ENCODE results near the gene TUBB8. TPM values are rescaled to one million over a fixed set of nuclear protein-coding genes. Genes with fewer than 3 reads are reported as not detected.
"Not testable (repeated sequence)": the region's sequence is repeated elsewhere in the genome, so short reads cannot be mapped to it uniquely, and the experiment has no call there.

TUBB8 gene
- total RNA-seq, 1 donor from 2014 or later = not detected

DNA sequence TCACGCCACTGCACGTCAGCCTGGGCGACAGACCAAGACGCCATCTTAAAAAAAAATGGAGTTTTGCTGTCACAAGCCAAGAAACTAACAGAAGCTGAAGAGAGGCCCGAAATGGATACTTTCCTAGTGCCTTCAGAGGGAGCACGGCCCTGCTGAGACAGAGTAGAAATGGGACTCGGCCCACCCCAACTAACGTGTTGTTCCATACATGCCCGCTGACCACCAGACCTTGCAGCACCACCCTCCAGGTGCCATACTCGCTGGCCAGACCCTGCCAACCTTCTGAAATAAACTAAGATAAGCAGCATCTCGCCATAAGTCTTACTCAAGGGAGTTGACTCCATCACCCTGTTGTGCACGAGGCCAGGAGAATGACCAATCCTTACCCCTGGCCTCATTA is 29.5 kb upstream of the TUBB8 start:
- DNase-seq (ENCODE audit: low read depth) (no peak), FAIRE-seq (no peak)
- Histone ChIP-seq H3K27me3 (ENCODE audit: control insufficient read depth, insufficient read depth, low read length) (no peaks in the 10 kb centered on the region), H3K4me3 (ENCODE audit: low read depth, low read length) (no peak overlapping the region), H3K36me3 (ENCODE audit: control insufficient read depth, insufficient read depth, low read length) (no peaks in the 10 kb centered on the region)
- TF ChIP-seq, protein P1, sequence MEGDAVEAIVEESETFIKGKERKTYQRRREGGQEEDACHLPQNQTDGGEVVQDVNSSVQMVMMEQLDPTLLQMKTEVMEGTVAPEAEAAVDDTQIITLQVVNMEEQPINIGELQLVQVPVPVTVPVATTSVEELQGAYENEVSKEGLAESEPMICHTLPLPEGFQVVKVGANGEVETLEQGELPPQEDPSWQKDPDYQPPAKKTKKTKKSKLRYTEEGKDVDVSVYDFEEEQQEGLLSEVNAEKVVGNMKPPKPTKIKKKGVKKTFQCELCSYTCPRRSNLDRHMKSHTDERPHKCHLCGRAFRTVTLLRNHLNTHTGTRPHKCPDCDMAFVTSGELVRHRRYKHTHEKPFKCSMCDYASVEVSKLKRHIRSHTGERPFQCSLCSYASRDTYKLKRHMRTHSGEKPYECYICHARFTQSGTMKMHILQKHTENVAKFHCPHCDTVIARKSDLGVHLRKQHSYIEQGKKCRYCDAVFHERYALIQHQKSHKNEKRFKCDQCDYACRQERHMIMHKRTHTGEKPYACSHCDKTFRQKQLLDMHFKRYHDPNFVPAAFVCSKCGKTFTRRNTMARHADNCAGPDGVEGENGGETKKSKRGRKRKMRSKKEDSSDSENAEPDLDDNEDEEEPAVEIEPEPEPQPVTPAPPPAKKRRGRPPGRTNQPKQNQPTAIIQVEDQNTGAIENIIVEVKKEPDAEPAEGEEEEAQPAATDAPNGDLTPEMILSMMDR (IDR thresholded peaks at IDR 0.05; ENCODE audit: insufficient read depth, low read length, severe bottlenecking) = no peak

DNA sequence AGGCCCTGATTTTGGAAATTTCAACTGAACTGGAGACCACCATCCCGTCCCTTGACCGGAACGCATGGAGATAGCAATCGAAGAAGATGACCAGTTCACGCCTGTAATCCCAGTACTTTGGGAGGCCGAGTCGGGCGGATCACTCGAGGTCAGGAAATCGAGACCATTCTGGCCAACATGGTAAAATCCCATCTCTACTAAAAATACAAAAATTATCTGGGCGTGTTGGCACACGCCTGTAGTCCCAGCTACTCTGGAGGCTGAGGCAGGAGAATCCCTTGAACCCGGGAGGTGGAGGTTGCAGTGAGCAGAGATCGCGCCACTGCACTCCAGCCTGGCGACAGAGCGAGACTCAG is 25.1 kb upstream of the TUBB8 start:
- not testable (repeated sequence) for H3K36me3 ChIP-seq (ENCODE audit: control insufficient read depth, insufficient read depth, low read length); H3K27me3 ChIP-seq (ENCODE audit: control insufficient read depth, insufficient read depth, low read length); FAIRE-seq; DNase-seq (ENCODE audit: low read depth)
- peak overlapping the region; percentile 39 for H3K4me3 ChIP-seq (ENCODE audit: low read depth, low read length)

DNA sequence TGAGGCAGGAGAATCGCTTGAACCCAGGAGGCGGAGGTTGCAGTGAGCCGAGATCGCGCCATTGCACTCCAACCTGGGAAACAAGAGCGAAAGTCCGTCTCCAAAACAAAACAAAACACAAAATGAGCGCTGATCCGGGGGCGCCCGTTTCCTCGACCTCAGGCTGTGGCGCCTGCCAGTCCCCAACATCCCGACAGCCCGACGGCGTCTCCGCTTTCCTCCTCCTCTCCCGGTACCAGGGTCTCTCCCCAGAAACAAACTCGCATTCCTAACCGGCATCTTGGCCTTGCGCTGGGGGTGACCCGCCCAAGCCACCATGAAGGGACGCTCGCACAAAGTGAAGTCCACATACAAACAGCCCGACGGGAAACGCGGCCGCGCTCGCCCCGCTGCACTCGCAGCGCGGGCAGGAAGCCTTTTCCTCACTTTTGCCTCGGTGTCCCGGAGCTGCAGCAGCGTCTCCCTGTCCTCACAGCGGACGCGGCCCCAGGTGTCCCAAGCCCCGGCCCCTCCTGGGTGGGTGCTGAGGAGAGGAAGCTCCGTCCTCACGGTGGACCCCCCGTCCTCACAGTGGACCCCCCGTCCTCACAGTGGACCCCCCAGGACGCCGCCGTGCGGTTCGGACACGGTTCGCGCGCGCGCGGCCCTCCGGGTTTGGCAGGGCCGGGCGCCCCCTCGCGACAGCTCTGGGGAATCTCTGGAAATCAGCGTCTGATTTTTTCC is 24.6 kb upstream of the TUBB8 start:
- DNase-seq (ENCODE audit: low read depth); H3K27me3 ChIP-seq (ENCODE audit: control insufficient read depth, insufficient read depth, low read length); H3K36me3 ChIP-seq (ENCODE audit: control insufficient read depth, insufficient read depth, low read length); FAIRE-seq: not testable (repeated sequence)
- peak overlapping the region; percentile 39 for H3K4me3 ChIP-seq (ENCODE audit: low read depth, low read length)
- TF ChIP-seq, protein P1 (IDR thresholded peaks at IDR 0.05; ENCODE audit: insufficient read depth, low read length, severe bottlenecking) = peak; percentile 68

DNA sequence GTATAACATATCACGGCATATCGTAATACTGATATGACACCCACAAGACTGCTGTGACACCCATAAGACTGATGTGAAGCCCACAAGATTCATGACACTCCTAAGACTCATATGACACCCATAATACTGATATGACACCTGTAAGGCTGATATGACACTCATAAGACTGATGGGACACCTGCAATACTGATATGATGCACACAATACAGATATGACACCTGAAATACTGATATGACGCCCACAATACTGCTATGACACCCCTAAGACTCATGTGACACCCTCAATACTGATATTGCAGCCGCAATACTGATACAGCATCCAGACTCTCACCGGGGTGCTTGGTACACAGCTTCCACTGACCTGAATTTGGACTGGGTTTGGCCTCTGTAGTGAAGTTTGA is 19.1 kb upstream of the TUBB8 start:
- FAIRE-seq; H3K27me3 ChIP-seq (ENCODE audit: control insufficient read depth, insufficient read depth, low read length); DNase-seq (ENCODE audit: low read depth); H3K36me3 ChIP-seq (ENCODE audit: control insufficient read depth, insufficient read depth, low read length); H3K4me3 ChIP-seq (ENCODE audit: low read depth, low read length): not testable (repeated sequence)

DNA sequence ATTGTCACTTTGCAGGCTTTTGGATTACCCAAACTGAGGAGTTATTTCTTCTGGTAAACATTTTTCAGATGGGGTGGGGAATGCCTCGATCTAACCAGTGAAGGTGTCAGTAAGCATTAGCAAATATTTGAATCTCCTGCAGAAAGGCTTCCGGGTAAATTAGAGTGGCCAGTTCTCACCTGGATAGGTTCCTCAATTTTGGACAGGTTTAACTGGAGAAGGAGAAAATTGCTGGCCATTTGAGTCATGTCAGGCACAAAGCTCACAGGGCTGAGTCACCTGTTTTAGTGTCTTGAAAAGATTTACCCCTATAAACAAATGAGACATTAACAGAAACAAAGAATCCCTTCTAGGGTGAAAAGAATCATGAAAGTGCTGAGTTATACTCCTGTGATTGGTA is 830 bp upstream of the TUBB8 start:
- not testable (repeated sequence) for FAIRE-seq
- DNase-seq (ENCODE audit: low read depth) = peak; percentile 15

DNA sequence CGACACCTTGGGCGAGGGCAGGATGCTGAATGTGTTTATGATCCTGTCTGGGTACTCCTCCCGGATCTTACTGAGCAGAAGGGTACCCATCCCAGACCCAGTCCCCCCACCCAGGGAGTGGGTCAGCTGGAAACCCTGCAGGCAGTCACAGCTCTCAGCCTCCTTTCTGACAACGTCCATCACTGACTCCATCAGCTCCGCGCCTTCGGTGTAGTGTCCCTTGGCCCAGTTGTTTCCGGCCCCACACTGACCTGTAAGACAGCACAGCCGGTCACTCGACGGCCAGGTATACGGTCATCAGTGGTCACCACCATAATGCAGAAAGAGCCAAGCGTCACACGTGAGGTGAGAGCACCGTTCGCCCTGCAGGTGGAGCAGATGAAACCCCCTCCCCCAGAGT is 1.2 kb downstream of the TUBB8 start:
- not testable (repeated sequence) for H3K27me3 ChIP-seq (ENCODE audit: control insufficient read depth, insufficient read depth, low read length); DNase-seq (ENCODE audit: low read depth); H3K4me3 ChIP-seq (ENCODE audit: low read depth, low read length); FAIRE-seq; H3K36me3 ChIP-seq (ENCODE audit: control insufficient read depth, insufficient read depth, low read length)

More for the DNA sequence above, 830 bp upstream of the TUBB8 start:
- not testable (repeated sequence) for H3K4me3 ChIP-seq (ENCODE audit: low read depth, low read length); H3K27me3 ChIP-seq (ENCODE audit: control insufficient read depth, insufficient read depth, low read length); H3K36me3 ChIP-seq (ENCODE audit: control insufficient read depth, insufficient read depth, low read length)

DNA sequence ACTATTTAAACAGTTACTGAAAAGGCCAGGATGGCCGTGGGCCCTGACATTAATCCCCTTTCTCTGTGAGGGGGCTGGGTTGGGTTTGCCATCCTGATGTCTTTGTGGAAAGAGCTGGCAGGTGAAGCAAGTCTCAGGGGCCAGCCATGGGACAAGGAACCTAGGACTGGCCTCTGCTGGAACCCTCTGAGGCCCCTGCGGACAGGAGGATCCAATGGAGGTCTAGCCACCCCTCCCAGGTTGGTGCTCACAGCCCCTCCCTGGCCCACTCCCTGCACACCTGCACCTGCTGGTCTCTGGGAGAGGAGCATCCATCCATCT is 35.8 kb downstream of the TUBB8 start:
- not testable (repeated sequence) for H3K36me3 ChIP-seq (ENCODE audit: control insufficient read depth, insufficient read depth, low read length); H3K27me3 ChIP-seq (ENCODE audit: control insufficient read depth, insufficient read depth, low read length); H3K4me3 ChIP-seq (ENCODE audit: low read depth, low read length); DNase-seq (ENCODE audit: low read depth); FAIRE-seq

DNA sequence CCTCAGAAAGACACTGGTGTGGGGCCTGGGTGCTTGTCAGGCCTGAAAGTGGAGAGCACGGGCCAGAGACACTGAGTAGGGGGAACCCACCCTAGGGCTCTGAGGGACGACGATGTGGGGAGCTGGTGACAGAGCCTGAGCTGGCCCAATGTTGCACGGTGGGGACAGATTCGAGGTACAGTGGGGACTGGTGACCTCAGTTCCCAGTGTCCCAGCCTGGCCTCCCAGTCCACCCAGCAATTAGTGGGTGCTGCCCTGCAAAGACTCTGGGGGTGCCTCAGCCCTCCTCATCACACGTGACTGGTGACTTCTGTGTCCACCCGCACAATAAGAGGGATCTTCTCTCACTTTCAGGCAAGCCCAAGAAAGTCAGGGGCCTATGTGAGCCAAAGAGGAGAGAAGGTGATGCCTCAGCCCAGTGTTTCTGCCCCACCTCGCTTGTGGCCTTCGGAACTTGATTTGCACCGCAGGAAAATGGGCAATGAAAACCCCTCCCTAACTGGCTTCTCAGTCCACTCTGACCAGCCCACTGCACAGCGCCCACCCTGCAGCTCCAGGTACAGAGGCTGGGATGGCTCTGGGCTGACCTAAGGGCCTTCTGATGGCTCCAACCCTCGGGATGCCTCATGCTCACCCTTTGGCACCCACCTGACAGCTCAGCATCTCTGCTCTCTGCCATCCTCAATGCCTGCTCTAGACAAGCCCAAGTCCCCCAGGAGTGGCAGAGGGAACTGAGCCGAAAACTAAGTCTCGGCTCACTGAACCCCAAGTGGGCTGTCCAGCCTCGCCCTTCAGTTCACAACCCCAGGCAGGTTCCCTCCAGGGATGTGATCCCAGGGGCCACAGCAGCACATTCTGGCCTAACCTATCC is 36.4 kb downstream of the TUBB8 start:
- not testable (repeated sequence) for H3K4me3 ChIP-seq (ENCODE audit: low read depth, low read length); FAIRE-seq; DNase-seq (ENCODE audit: low read depth)

DNA sequence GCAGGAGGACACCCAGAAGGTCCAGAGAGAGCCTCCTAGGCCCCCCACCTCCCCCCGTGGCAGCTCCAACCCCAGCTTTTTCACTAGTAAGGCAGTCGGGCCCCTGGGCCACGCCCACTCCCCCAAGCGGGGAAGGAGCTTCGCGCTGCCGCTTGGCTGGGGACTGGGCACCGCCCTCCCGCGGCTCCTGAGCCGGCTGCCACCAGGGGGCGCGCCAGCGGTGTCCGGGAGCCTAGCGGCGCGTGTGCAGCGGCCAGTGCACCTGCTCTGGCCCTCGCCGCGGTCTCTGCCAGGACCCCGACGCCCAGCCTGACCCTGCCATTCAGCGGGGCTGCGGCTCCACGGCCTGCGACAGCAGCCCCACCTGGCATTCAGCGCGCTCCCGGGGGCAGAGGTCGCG is 37.8 kb downstream of the TUBB8 start:
- not testable (repeated sequence) for H3K27me3 ChIP-seq (ENCODE audit: control insufficient read depth, insufficient read depth, low read length); H3K4me3 ChIP-seq (ENCODE audit: low read depth, low read length); H3K36me3 ChIP-seq (ENCODE audit: control insufficient read depth, insufficient read depth, low read length); FAIRE-seq; DNase-seq (ENCODE audit: low read depth)

More for the DNA sequence above, 36.4 kb downstream of the TUBB8 start:
- not testable (repeated sequence) for H3K36me3 ChIP-seq (ENCODE audit: control insufficient read depth, insufficient read depth, low read length); H3K27me3 ChIP-seq (ENCODE audit: control insufficient read depth, insufficient read depth, low read length)

DNA sequence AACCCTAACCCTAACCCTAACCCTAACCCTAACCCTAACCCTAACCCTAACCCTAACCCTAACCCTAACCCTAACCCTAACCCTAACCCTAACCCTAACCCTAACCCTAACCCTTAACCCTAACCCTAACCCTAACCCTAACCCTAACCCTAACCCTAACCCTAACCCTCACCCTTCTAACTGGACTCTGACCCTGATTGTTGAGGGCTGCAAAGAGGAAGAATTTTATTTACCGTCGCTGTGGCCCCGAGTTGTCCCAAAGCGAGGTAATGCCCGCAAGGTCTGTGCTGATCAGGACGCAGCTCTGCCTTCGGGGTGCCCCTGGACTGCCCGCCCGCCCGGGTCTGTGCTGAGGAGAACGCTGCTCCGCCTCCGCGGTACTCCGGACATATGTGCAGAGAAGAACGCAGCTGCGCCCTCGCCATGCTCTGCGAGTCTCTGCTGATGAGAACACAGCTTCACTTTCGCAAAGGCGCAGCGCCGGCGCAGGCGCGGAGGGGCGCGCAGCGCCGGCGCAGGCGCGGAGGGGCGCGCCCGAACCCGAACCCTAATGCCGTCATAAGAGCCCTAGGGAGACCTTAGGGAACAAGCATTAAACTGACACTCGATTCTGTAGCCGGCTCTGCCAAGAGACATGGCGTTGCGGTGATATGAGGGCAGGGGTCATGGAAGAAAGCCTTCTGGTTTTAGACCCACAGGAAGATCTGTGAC is 38.7 kb downstream of the TUBB8 start:
- not testable (repeated sequence) for FAIRE-seq; H3K4me3 ChIP-seq (ENCODE audit: low read depth, low read length); DNase-seq (ENCODE audit: low read depth); H3K27me3 ChIP-seq (ENCODE audit: control insufficient read depth, insufficient read depth, low read length); H3K36me3 ChIP-seq (ENCODE audit: control insufficient read depth, insufficient read depth, low read length)

All from bronchial epithelial cell (primary cell).